ENCODE data around the gene DEFB112.
A peak's percentile ranks its signal among the peaks of the same experiment; 100 is the strongest.

Gene DEFB112

GRCh38 chr6:50049829-50050228, at the start of gene DEFB112:
Gene DEFB112, minus strand, starts transcription at chr6:50049929. Its CDS starts 60 bp downstream, at chr6:50049869.
- no peak for DNase-seq

- no peak for DNase-seq
These were observed 48.9 kb upstream of the DEFB112 start for GRCh38 chr6:50098641-50098993.

- DNase-seq, result no peak
These were observed 48.4 kb upstream of the DEFB112 start for GRCh38 chr6:50097966-50098640.

GRCh38 chr6:50096296-50096695, 46.6 kb upstream of the DEFB112 start:
- no peak for DNase-seq

- DNase-seq, result no peak
These were observed 44.2 kb upstream of the DEFB112 start for GRCh38 chr6:50093938-50094272.

- no peak for DNase-seq
These were observed 43.6 kb upstream of the DEFB112 start for GRCh38 chr6:50093116-50093937.

- no peak for DNase-seq
These were observed 41.9 kb upstream of the DEFB112 start for GRCh38 chr6:50091641-50092040.

GRCh38 chr6:50089911-50090310, 40.2 kb upstream of the DEFB112 start:
- DNase-seq, result no peak

GRCh38 chr6:50087231-50087954, 37.7 kb upstream of the DEFB112 start:
- DNase-seq, result peak; percentile 64 to 78

GRCh38 chr6:50077385-50077784, 27.7 kb upstream of the DEFB112 start:
- DNase-seq, result no peak

GRCh38 chr6:50076431-50076830, 26.7 kb upstream of the DEFB112 start:
- DNase-seq, result no peak

- no peak for DNase-seq
These were observed 22.2 kb upstream of the DEFB112 start for GRCh38 chr6:50071921-50072320.

- no peak for DNase-seq
These were observed 20.4 kb upstream of the DEFB112 start for GRCh38 chr6:50070101-50070500.

- peak in 1 of 2 experiments; percentile 27 for DNase-seq
These were observed 12.3 kb upstream of the DEFB112 start for GRCh38 chr6:50062051-50062450.

GRCh38 chr6:50056242-50056641, 6.5 kb upstream of the DEFB112 start:
- no peak for DNase-seq

GRCh38 chr6:50047026-50047425, 2.7 kb downstream of the DEFB112 start:
- DNase-seq, result no peak

- DNase-seq, result no peak
These were observed 18.8 kb downstream of the DEFB112 start for GRCh38 chr6:50030777-50031562.

- no peak for DNase-seq
These were observed 19.4 kb downstream of the DEFB112 start for GRCh38 chr6:50030350-50030749.

- DNase-seq, result no peak
These were observed 24.5 kb downstream of the DEFB112 start for GRCh38 chr6:50025258-50025657.

GRCh38 chr6:50021894-50022293, 27.8 kb downstream of the DEFB112 start, which contains the start of gene DEFB110:
Gene DEFB110, minus strand, starts transcription at chr6:50021994. Its CDS starts 59 bp downstream, at chr6:50021935.
- DNase-seq, result no peak

GRCh38 chr6:50007819-50008218, 41.9 kb downstream of the DEFB112 start:
- peak; percentile 15 to 63 for DNase-seq

- DNase-seq, result no peak
These were observed 46.6 kb downstream of the DEFB112 start for GRCh38 chr6:50003139-50003538.

GRCh38 chr6:49995278-49995677, 54.5 kb downstream of the DEFB112 start:
- DNase-seq, result no peak

Data from SW 1271 (cell line).